HG03280 (cell line): ENCODE data around the gene ARL13A.
"Not testable (repeated sequence)": the region's sequence is repeated elsewhere in the genome, so short reads cannot be mapped to it uniquely, and the experiment has no call there.

Experiments used
- ATAC-seq: cut with Tn5 transposase; IDR thresholded peaks from one replicate; pipeline ENCODE4 v1.9.1; 2021; ENCODE audit warnings: mild to moderate bottlenecking, moderate library complexity; ENCODE audit not compliant: unreplicated experiment

Gene ARL13A

DNA sequence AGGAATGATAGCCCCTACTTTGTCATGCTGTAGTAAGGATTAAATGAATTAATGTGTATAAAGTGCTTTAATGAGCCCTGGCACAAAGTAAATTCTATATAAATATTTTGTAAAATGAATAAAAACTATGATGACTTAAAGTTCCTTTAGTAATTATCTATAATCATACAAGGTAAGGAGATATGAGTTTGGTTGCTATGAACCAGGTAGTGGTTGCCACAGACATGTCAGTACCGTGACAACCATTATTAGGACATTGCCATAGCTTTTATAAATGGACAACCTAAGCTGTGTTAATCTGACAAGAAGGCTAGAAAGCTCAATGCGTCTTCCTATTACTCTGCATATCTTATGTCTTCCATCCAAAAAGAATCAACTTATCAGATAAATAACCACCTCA is at the start of gene ARL13A:
Gene ARL13A, plus strand, starts transcription at position 301 of the 400 bp plus-strand sequence. CDS start 3,982 bp downstream, outside the sequence.
- no peak for ATAC-seq

DNA sequence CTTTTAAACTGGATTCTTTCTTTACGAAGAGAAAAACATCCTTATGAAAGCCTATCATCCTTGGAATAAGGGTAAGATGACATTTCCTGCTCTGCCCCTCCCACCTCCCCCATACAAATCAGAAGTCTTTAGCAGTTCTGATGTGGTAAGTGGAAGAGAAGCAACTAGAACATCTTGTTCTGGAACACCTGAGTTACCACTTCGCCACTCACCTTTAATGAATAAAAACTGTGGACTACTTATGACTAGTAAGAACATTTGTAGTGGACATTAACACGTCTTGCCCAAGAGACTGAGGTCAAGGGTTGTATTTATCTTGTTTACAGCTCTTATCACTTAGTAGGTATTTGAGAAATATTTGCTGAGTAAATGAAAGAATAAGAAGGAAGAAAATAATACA is 45.1 kb upstream of the ARL13A start:
- ATAC-seq: no peak

DNA sequence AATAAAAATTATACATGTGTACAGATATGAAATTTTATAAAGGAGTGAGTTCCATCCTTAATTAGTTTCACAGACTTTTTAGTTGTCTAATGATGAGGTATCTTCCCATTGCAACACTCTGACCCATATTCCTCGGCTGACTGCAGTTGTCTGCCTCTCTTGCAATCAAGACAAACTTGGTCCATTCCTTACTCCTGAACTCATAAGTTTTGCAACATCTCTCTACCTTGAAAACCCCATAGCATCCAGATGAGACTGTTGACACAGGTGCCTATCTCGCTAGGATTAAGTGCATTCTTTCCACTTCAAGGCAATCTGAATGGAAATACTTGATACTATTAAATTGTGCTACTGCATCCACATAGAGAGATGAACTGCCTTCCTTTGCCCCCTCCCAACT is 43.1 kb upstream of the ARL13A start:
- no peak for ATAC-seq

DNA sequence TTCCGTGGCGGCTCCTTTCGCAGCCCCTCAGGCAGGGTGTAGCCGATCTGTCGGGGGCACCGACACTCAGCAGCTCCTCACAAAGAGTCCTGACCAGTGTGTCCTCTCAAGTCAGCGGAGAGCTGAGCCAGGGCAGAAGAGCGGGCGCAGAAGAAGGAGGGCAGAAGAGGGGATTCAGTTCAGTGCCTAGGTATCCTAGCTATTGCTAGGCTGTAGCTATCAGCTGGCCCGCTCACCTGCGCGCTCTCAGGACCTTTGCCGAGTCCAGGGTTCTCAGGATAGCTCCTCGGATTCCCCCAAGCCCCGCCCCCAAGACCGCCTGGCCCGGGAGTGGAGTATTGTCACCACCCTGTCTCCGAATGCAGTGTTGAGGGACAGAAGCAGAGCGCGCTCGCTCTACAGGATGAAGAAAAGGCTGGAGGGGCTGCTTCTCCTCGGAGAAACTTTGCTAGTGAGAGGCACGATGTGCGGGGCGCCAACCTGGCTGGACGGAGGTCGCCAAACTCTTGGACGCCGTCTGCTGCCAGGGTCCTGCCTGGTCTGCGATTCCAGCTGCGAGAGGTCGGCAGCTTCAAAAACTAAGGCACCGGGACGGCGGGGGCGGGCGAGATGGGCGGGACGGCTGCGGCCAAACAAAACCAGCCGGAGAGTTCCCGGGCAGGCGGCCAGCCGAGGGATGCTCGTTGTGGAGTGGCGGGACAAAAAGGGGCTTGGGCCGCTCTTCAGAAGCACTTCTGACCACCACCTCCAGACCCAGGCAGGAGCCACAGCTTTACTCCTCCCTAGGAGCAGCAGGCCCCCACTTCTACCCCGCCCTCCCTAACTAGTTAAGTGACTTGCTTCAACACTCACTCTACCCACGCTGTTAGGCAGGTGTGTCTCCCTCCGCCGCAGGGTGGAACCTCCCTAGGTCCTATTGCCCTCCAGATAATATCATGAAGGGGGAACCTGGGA is 40.6 kb upstream of the ARL13A start, which contains the start of gene XKRX:
Gene XKRX, minus strand, starts transcription at position 258 of the 954 bp plus-strand sequence. CDS start 613 bp downstream, outside the sequence.
- ATAC-seq: peak; percentile 56

DNA sequence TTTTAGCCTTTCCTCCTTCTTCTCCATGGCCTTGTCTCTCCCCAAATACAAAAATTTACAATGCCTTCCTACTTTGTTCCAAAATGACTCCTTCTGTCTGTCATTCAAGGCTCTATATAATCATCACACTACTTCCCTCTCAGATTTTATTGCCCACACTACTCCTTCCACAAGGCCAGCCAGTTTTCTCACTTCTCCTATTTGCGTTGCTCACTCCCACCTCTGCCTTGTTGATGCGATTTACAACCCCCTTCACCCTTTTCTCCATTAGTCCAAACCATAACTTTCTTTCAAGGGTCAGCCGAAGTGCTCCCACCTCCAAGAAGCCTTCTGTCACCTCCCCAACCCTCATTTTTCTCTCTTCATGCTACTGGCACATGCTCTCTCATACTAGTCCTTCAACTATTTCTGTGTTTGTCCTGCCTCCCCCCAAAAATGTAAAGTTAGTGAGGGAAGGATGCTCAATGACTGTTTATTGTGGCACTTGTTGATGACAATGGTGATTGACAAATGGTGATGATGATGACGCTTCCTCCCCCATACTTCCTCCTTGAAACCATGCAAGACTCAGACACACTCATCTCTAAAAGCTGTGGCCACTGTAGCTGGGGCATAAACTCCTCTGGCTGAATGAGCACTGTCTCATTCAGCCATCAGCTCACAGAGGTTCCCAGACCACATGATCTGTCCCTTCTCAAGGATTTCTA is 38.1 kb upstream of the ARL13A start:
- no peak for ATAC-seq

DNA sequence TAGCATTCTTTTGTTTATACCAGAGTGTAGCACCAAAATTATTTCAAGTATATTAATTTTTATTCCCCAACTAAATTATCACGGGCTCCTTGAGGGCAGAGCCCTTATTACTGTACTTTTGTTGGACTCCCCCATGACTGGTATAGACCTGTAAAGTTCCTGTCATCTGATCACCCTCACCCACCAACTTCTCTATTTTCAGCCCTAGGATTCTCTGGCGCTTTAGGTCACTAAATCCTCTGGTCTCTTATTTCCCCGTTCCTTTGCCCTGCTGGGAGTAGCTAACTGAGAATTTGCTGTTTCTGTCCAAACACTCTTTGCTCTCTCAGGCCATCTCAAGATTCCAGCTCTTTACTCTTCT is 37.6 kb upstream of the ARL13A start:
- no peak for ATAC-seq

DNA sequence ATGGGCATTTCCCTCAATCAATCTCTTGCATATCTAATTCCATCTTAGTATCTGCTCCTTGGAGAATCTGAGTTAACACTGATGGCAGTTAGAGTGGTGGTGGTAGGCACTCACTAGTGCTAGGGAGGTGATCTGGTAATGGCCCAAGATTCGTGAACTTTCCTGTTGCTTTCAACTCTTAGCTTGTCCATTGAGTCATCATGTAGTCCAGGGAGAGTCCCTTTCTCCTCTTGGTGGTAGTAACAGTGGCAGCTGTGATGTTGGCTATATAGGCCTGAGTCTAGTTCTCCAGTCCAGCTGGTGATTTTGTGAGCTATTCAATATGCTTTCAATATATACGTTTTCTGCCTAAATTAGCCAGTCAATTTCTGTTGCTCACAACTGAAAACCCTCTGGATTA is 33.7 kb upstream of the ARL13A start:
- ATAC-seq: no peak

DNA sequence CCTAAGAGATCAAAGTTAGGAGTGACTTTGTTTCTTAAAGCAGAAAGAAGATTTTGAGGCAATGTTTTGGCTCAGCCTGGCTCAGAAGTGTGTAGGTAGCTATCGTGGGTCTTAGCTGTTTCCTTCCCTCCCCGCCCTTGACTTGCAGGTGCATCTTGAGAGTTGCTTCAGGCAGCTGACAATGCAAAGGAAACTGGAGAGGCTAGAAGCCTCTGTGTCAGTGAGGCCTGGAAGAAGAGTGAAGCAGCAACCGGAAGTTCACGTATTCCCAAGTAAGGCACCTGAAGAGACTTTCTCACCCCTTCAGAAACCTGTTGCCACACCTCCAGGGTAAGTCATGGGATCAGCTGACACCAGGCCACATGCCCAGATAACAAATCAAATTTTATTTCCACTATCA is 30.2 kb upstream of the ARL13A start:
- ATAC-seq: no peak

DNA sequence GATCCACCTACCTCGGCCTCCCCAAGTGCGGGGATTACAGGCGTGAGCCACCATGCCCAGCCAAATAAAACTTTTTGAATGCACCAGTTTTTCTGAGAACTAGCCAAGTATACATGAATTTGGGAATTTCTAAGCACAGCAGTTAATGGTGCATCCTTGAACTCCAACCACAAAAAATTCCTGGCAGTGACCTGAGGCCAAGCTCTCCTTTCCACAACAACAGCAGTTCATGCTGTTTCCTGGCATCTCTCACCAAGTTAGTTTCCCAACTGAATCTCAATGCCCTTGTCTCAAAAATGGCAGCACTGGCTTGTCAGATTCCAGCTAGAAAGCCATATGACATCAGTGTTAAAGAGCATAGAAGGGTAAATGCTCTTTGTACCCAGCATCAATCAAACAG is 24.9 kb upstream of the ARL13A start:
- ATAC-seq: no peak

DNA sequence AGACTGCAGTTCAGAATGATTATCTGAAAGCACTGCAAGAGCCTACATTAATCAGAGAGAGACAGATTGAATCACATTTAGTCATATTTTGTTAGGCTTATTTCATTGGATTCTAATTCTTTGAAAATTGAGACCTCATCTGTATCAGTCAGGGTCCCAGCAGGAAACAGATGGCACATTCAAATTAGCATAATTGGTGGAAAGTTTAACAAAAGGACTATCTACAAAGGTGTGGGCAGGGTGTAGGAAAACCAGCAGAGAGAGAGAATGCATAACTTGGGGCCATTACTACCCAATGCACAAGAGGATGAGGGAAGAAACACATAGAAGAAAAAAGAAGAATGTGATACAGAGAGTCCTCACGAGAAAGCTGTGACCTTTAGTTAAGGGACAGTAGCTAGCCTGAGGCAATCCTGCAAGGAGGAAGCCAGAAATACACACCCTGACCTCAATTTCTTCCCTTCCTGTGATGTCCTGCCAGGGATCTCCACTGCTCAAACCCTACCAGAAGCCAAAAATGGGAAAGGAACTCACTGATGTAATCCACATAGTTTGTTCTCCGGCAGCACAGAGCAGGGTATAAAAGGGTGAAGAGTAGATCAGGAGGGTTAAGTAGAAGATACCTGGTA is 23.1 kb upstream of the ARL13A start:
- no peak for ATAC-seq

DNA sequence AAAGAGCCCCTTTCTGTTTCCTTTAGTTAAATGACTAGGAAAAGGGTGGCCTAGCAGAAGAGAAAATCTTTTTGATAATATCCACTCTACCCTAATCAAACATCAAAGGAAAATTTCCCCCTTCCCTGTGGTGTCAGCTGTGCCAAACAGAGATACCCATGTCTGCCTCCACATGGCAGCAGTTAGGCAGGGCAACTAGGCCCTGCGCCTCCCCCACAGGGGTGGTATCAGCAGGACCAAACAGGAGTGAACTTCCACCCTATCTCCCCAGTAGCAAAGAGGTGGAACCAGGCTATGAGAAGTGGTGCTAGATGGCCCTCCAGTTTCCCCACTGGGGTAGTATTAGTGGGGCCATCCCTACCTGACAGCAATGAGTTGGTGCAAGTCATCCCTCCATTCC is 21.0 kb upstream of the ARL13A start:
- no peak for ATAC-seq

DNA sequence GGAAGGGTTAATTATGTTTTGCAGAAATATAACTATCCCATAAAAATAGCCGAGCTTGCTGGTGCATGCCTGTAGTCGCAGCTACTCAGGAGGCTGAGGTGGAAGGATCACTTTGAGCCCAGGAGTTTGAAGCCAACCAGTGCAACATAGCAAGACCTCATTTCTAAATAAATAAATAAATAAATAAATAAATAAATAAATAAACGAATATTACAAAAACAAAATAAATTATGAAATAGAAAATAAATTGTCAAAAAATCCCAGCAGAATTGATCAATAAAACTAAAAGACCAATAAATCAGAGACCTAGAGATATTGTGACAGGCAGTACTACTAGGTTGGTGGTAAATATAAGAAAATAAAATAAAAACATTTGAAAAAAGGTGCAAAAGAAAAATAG is 6.7 kb upstream of the ARL13A start:
- no peak for ATAC-seq

DNA sequence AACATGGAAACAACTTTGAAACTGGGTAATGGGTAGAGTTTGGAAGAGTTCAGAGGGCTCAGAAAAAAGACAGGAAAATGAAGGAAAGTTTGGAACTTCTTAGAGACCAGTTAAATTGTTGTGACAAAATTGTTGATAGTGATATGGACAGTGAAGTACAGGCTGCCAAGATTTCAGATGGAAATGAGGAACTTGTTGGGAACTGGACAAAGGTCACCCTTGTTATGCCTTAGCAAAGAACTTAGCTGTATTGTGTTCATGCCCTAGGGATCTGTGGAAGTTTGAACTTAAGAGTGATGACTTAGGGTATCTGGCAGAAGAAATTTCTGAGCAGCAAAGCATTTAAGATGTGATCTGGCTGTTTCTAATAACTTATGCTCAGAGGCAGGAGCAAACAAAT is 5.1 kb upstream of the ARL13A start:
- ATAC-seq: no peak

DNA sequence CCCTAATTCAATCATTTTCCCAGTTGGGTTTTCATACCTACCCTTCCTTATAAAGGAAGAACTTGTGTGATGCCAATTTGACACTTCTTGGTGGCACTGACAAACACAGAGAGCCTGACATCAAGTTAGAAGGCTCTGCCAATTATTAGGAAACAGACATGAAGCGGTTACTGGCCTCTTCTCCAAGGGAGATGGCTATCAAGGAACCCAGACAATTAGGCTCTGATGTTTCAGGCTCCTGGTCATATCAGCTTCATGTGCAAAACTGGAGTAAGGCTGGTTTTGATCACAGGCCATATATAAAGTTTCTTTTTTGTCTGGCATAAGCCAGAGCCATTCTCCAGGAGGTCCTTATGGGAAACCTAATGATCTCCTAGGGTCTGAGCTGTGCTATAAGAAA is 428 bp downstream of the ARL13A start:
- no peak for ATAC-seq

DNA sequence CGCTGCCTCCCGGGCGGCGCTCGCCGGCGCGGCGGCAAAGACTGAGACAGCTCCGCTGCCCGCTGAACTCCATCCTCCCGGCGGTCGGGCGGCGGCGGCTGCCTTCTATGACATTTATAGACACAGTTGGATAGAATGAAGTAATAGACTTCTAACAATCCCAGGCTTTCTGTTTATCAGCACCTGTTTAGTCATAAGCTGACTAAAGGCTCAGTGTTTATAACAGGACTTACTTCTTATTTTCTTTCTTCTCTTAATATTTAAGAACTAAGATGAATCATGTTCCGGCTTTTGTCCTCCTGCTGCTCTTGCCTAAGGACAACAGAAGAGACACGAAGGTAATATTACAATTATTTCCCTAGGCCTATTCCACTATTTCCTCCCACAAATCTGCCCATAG is 3.9 kb downstream of the ARL13A start:
- no peak for ATAC-seq

DNA sequence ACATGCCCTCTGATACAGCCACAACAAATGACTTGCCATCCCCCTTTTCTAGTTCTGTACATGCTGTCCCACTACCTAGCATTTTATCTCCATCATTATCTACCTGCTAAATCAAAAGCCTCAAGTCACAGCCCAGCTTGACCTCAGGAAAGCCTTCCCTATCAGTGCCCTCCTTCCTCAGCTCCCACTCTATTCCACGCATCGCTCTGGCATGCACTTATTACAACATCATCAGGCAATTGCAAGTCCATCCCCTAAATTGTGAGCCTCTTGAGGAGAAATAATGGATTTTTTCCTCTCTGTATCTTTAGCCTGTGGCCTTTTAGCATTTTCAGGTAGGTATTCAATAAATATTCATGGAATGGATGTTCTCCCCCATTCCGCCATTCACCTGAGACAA is 5.7 kb downstream of the ARL13A start:
- no peak for ATAC-seq

DNA sequence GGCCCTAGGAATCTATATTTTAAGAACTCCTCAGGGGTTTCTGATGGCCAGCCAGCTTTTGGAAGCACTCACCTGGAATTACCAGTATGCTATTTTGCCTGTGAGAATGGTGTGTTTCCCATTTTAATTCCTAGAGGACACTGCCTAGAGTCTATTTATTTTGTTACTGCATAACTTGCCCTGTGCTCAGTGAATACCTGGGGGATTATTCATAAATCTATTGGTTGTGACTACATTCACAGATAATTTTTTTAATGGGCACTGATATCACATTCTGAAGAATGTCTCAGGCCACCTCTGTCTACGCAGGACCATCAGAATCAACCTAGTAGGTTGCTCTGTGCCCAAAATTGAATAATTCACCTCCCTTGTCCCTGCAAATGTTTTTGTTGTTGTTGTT is 6.7 kb downstream of the ARL13A start:
- no peak for ATAC-seq

DNA sequence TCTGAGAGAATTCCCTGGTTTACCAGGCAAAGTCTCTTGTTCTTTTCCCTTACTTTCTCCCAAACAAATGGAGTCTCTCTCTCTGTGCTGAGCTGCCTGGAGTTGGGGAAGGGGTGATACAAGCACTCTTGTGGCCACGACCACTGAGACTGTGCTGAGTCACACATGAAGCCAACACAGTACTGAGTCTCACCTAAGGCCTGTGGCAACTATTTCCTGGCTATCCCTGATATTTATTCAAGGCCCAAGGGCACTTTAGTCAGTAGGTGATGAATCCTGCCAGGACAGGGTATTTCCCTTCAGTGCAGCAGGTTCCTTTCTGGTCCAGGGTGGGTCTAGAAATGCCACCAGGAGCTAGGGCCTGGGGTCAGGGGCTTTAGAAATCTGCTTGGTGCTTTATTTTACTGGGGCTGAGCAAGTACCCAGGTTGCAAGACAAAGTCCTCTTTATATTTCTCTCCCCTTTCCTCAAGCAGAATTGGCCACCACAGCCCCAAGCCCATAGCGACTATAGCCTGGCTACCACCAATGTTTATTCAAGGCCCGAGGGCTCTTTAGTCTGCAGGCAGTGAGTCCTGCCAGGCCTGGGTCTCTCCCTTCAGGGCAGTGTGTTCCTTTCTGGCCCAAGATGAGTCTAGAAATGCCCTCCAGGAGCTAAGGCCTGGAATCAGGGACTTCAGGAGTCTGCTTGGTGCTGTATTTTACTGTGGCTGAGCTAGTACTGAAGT is 10.5 kb downstream of the ARL13A start:
- ATAC-seq: no peak

DNA sequence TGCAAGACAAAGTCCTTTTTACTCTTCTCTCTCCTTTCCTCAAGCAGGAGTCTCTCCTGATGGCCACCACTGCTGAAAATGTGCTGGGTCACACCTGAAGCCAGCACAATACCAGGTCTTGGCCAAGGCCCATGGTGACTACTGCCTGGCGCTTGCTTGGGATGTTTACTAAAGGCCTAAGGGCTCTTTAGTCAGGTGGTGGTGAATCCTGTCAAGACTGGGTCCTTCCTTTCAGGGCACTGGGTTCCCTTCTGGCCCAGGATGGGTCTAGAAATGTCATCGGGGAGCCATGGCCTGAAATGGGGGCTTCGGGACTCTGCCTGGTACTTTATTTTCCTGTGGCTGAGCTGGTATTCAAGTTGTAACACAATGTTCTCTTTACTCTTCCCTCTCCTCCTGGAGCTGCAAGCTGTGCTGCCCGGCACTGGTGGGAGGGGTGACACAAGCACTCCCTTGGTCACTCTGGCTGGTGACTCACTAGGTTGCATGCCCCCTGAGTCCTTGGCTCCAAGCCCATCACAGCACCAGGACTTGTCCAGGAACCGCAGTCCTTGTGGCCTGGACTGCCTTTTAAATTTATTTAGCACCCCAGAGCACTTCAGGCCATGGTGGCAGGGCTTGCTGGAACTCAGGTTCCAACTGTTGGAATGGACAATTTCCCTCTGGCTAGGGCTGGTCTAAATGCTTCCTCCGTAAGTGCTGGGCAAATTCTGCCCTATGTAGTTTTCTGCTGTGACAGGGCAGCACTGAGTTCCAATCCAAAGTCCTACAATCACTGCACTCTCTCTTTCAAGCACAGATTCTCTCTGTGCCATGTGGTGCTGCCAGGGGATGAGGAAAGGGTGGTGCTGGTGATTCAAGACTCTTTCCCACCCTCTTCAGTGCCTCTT is 11.3 kb downstream of the ARL13A start:
- ATAC-seq: no peak

DNA sequence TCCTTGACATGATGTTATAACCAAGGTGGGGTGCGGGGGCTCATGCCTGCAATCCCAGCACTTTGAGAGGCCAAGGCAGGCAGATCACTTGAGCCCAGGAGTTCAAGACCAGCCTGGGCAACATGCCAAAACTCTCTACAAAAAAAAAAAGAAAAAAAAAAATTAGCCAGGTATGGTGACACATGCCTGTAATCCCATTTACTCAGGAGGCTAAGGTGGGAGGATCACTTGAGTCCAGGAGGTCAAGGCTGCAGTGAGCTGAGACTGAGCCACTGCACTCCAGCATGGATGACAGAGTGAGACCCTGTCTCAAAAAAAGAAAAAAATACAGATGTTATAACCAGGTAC is 12.0 kb downstream of the ARL13A start:
- not testable (repeated sequence) for ATAC-seq
